K562 (cell line): ENCODE data around the gene TCP11. TPM values are rescaled to one million over a fixed set of nuclear protein-coding genes. Genes with fewer than 3 reads are reported as not detected.

Source experiments
- ATAC-seq: fragments of 200-7000 bp; cut with Tn5 transposase; 3 replicates; pipeline ENCODE4 v1.9.1; 2020; ENCODE audit warnings: moderate library complexity
- BruUV-seq: library from RNA; stranded (reverse); fragments of 400-500 nt; replicated peaks from 2 replicates; lab custom pipeline; 2021; lab: Mats Ljungman, UMichigan
- CTCF ChIA-PET: fragments of 300-600 bp; formaldehyde crosslinking; extraction: SDS; loops from one replicate; lab custom pipeline; 2021; ENCODE audit warnings: low intra/inter-chr PET ratio; lab: Yijun Ruan, JAX
- POLR2A ChIA-PET: fragments of 300-600, 350-650 bp; sonication (Branson Sonifier 250); formaldehyde crosslinking; extraction: SDS; loops from one replicate; lab custom pipeline; 2021; ENCODE audit warnings: antibody characterized with exemption, inconsistent platforms; lab: Yijun Ruan, JAX
- DNase-seq, 4 experiments: peaks; one replicate each; pipeline versions ENCODE4 v3.0.0 to v3.0.0-alpha.2; 2011 to 2018; ENCODE audit warnings: low spot score in 3 of 4, mixed read lengths in 3 of 4; ENCODE audit errors: extremely low read depth in 1 of 4
- FAIRE-seq: peaks from 2 replicates; lab custom pipeline; 2011; peaks lifted over from hg19 to GRCh38; lab: Jason Lieb, UNC
- H2AFZ ChIP-seq: 2 replicates; pipeline ENCODE4 v1.6.0; 2011; ENCODE audit warnings: low read depth, low read length, control low read depth, inconsistent platforms
- H3K27ac ChIP-seq: fragments of 200-600 bp; 3 replicates; pipeline ENCODE4 v1.8.0; 2011; ENCODE audit warnings: low read depth, mild to moderate bottlenecking, control low read depth, inconsistent platforms, low read length, moderate library complexity, mixed read lengths; ENCODE audit errors: extremely low read depth
- H3K27me3 ChIP-seq, 2 experiments: fragments of 300-600 bp in 1 of 2; 2 replicates in 1 of 2; 3 replicates in 1 of 2; pipeline versions ENCODE4 v1.6.0 to v1.8.0; 2011; ENCODE audit warnings: inconsistent platforms in 2 of 2, low read length in 2 of 2, mild to moderate bottlenecking in 1 of 2, mixed read lengths in 1 of 2, moderate library complexity in 1 of 2; ENCODE audit not compliant: control insufficient read depth in 2 of 2, insufficient read depth in 2 of 2
- H3K36me3 ChIP-seq: fragments of 300-600 bp; 3 replicates; pipeline ENCODE4 v1.8.0; 2011; ENCODE audit warnings: mild to moderate bottlenecking, low read length, inconsistent platforms; ENCODE audit not compliant: control insufficient read depth, insufficient read depth
- H3K4me1 ChIP-seq, 2 experiments: fragments of 200-600 bp in 1 of 2; replicated peaks in 1 of 2; 2 replicates in 1 of 2; 3 replicates in 1 of 2; pipeline versions ENCODE4 v1.5.1 to v1.8.0; 2011; ENCODE audit warnings: inconsistent platforms in 2 of 2, low read length in 2 of 2, mild to moderate bottlenecking in 1 of 2, mixed read lengths in 1 of 2, moderate library complexity in 1 of 2; ENCODE audit not compliant: control insufficient read depth in 2 of 2, insufficient read depth in 2 of 2
- H3K4me2 ChIP-seq: 2 replicates; pipeline ENCODE4 v1.6.1; 2011; ENCODE audit warnings: low read length, control low read depth, inconsistent platforms, mixed read lengths; ENCODE audit not compliant: insufficient read depth
- H3K4me3 ChIP-seq: fragments of 200-600 bp; sonication (generic), shearing (Covaris generic); 2 replicates; pipeline ENCODE4 v1.5.1; 2016; ENCODE audit warnings: control low read depth, inconsistent platforms
- H3K79me2 ChIP-seq: fragments of 200-600 bp; 3 replicates; pipeline ENCODE4 v1.8.0; 2011; ENCODE audit warnings: low read length, inconsistent platforms; ENCODE audit not compliant: control insufficient read depth, insufficient read depth
- H3K9ac ChIP-seq, 2 experiments: 2 replicates each; pipeline versions ENCODE4 v1.6.0 to v1.6.1; 2011; ENCODE audit warnings: low read depth in 2 of 2, low read length in 2 of 2, control low read depth in 1 of 2, inconsistent platforms in 1 of 2, mild to moderate bottlenecking in 1 of 2, mixed read lengths in 1 of 2; ENCODE audit not compliant: insufficient read depth in 1 of 2
- H3K9me1 ChIP-seq: one replicate; pipeline ENCODE4 v1.6.0; 2011; ENCODE audit warnings: inconsistent platforms, mild to moderate bottlenecking, low read length, moderate library complexity; ENCODE audit not compliant: control insufficient read depth, insufficient read depth
- H3K9me3 ChIP-seq: replicated peaks from 2 replicates; pipeline ENCODE4 v1.5.1; 2011; ENCODE audit warnings: low read depth, low read length, inconsistent platforms; ENCODE audit not compliant: control insufficient read depth, insufficient read depth
- H4K20me1 ChIP-seq: replicated peaks from 2 replicates; pipeline ENCODE4 v1.6.1; 2011; ENCODE audit warnings: low read length, inconsistent platforms, mixed read lengths; ENCODE audit not compliant: control insufficient read depth, insufficient read depth
- BRD9 ChIP-seq: fragments of 450-650 bp; IDR thresholded peaks from 2 replicates; pipeline ENCODE4 v1.6.1; 2018; ENCODE audit warnings: low read depth; ENCODE audit not compliant: partially characterized antibody
- CEBPB ChIP-seq: fragments of 450-650 bp; IDR thresholded peaks from 2 replicates; pipeline ENCODE4 v1.6.1; 2016; ENCODE audit warnings: missing genetic modification characterization, missing compliant biosample characterization
- CTCF ChIP-seq, 3 experiments: IDR thresholded peaks in 2 of 3; conservative IDR thresholded peaks in 1 of 3; 2 replicates each; pipeline ENCODE4 v1.5.1; 2011 to 2012; ENCODE audit warnings: low read length in 3 of 3, mild to moderate bottlenecking in 3 of 3, control low read depth in 2 of 3, improper control_type of control experiment in 1 of 3, inconsistent platforms in 1 of 3, low read depth in 1 of 3, mixed read lengths in 1 of 3, moderate library complexity in 1 of 3; ENCODE audit not compliant: insufficient read depth in 2 of 3
- DACH1 ChIP-seq: fragments of 450-650 bp; IDR thresholded peaks from 2 replicates; pipeline ENCODE4 v1.6.1; 2018; ENCODE audit not compliant: partially characterized antibody
- HDAC6 ChIP-seq: IDR thresholded peaks from 2 replicates; pipeline ENCODE4 v1.6.1; 2012; ENCODE audit warnings: low read depth, mild to moderate bottlenecking, control low read depth, inconsistent platforms, low read length, moderate library complexity
- HES1 ChIP-seq: fragments of 450-650 bp; IDR thresholded peaks from 2 replicates; pipeline ENCODE4 v1.6.1; 2016; ENCODE audit warnings: low read depth, mild to moderate bottlenecking, moderate library complexity
- MXI1 ChIP-seq: IDR thresholded peaks from 2 replicates; pipeline ENCODE4 v1.6.1; 2011; ENCODE audit warnings: low read depth, mild to moderate bottlenecking, improper control_type of control experiment, low read length
- MYNN ChIP-seq, 2 experiments: sonication (generic); formaldehyde crosslinking in 1 of 2; IDR thresholded peaks; 2 replicates each; pipeline versions ENCODE4 v1.5.0 to v1.6.1; 2016 to 2020; ENCODE audit warnings: antibody characterized with exemption in 1 of 2, missing genetic modification reagents in 1 of 2
- POLR2AphosphoS2 ChIP-seq: IDR thresholded peaks from 2 replicates; pipeline ENCODE4 v1.6.1; 2012; ENCODE audit warnings: low read length, improper control_type of control experiment
- POLR2H ChIP-seq: IDR thresholded peaks from 2 replicates; pipeline ENCODE4 v1.6.1; 2016; ENCODE audit warnings: missing genetic modification characterization, low read depth, mild to moderate bottlenecking, control low read depth, missing compliant biosample characterization, moderate library complexity
- PRDM10 ChIP-seq: fragments of 450-650 bp; IDR thresholded peaks from 2 replicates; pipeline ENCODE4 v1.6.1; 2018; ENCODE audit not compliant: partially characterized antibody
- SIRT6 ChIP-seq: IDR thresholded peaks from one replicate; pipeline ENCODE4 v1.6.1; 2012; ENCODE audit warnings: low read depth, mild to moderate bottlenecking, control low read depth, inconsistent platforms, low read length, moderate library complexity
- SMARCA4 ChIP-seq: fragments of 450-650 bp; IDR thresholded peaks from 2 replicates; pipeline ENCODE4 v1.6.1; 2016
- SRSF3 ChIP-seq: fragments of 200-400 bp; formaldehyde crosslinking; IDR thresholded peaks from 2 replicates; pipeline ENCODE4 v1.6.1; 2016; ENCODE audit warnings: mild to moderate bottlenecking, low read length, moderate library complexity; ENCODE audit not compliant: insufficient read depth
- XRCC3 ChIP-seq: fragments of 450-650 bp; IDR thresholded peaks from 2 replicates; pipeline ENCODE4 v1.6.1; 2017; ENCODE audit warnings: mild to moderate bottlenecking, moderate library complexity
- ZBTB17 ChIP-seq: fragments of 450-650 bp; formaldehyde crosslinking; IDR thresholded peaks from 2 replicates; pipeline ENCODE4 v1.4.0; 2020; ENCODE audit warnings: mild to moderate bottlenecking
- ZNF655 ChIP-seq: fragments of 250-450 bp; sonication (Bioruptor Pico); IDR thresholded peaks from 2 replicates; pipeline ENCODE4 v1.5.0; 2021
- WGBS: fragments of 100-300 bp; shearing (Covaris generic); methylation state at CpG from one replicate; pipeline ENCODE4 v1.1.6; 2016; ENCODE audit warnings: low coverage, mixed read lengths; ENCODE audit not compliant: insufficient coverage; ENCODE audit errors: missing lambda C conversion rate; 5-methylcytosine and 5-hydroxymethylcytosine counted together
- in situ Hi-C: fragments of 300-500 bp; cut with MboI; formaldehyde crosslinking; loops from 4 replicates; pipeline ENCODE4 v1.15.0; 2018; ENCODE audit warnings: inconsistent platforms, mixed read lengths
- intact Hi-C: fragments of 100-400 bp; cut with micrococcal nuclease; formaldehyde crosslinking; loops from 2 replicates; pipeline ENCODE4 v1.14.2; 2022
- polyA plus RNA-seq, 8 experiments: library from polyadenylated mRNA; depleted of rRNA in 4 of 8; stranded (reverse) in 5 of 8; unstranded in 3 of 8; fragments of >200 nt; fragmentation: Nextera tagmentation in 2 of 8; fragmentation: Illumina TruSeq in 1 of 8; extraction: Ambion mirVana in 2 of 8; extraction: Trizol in 1 of 8; gene quantifications; 2 replicates each; pipeline versions ENCODE4 v1.2.1 to v1.2.3, GENCODE V29; 2011 to 2014; ENCODE audit warnings: inconsistent platforms in 1 of 8, missing spikeins in 1 of 8
- total RNA-seq, 7 experiments: library from RNA; depleted of rRNA in 6 of 7; stranded (reverse); fragments of >200 nt in 6 of 7; fragmentation: Illumina TruSeq in 2 of 7; extraction: Trizol in 2 of 7; gene quantifications; 2 replicates each; pipeline versions ENCODE4 v1.2.1 to v1.2.3, GENCODE V29; 2011 to 2021; ENCODE audit warnings: low replicate concordance in 1 of 7

Gene TCP11
- total and polyA plus RNA-seq, 9 of the 15 experiments (the other 6 are each of a cell fraction or from before 2014, with no cell fraction given), result not detected

GRCh38 chr6:35173044-35173426 is 31.9 kb upstream of the TCP11 start:
- in situ Hi-C loops, result no loop called here
- H3K79me2 ChIP-seq, result no peaks in the 10 kb centered on the region
- CTCF ChIA-PET, result no interaction called here
- TF ChIP-seq MXI1 (no peak), XRCC3 (no peak), PRDM10 (no peak), ZNF655 (CRISPR knock-in tag) (no peak), CTCF (IDR thresholded peaks at IDR 0.05 in 2 of 3, conservative IDR thresholded peaks at IDR 0.05 in 1 of 3; ENCODE audit: insufficient read depth in 2 of 3, low read depth in 1 of 3, low read length in 3 of 3) (no peak), POLR2AphosphoS2 (no peak), HES1 (no peak), MYNN (IDR thresholded peaks at IDR 0.05) (no peak), MYNN (CRISPR knock-in tag; IDR thresholded peaks at IDR 0.05) (no peak), HDAC6 (no peak), SRSF3 (no peak), SMARCA4 (no peak), CEBPB (tag) (no peak), POLR2H (tag) (no peak), ZBTB17 (CRISPR knock-in tag) (no peak), SIRT6 (no peak), DACH1 (no peak), BRD9 (no peak)

More at GRCh38 chr6:35173044-35173426, 31.9 kb upstream of the TCP11 start:
- no peak for ATAC-seq
- POLR2A ChIA-PET, result interaction anchor here (0.5 to 1.6 kb wide), 5 partner anchors 11 to 1430 kb away, joined by 3 to 5 read pairs (median 3); no protein-coding TSS in a partner anchor
- Histone ChIP-seq H3K9me1 (no peaks in the 10 kb centered on the region), H3K27ac (no peak overlapping the region), H3K36me3 (no peaks in the 10 kb centered on the region), H3K4me3 (no peak overlapping the region), H3K4me2 (no peak overlapping the region), H2AFZ (no peak overlapping the region), H3K4me1 (no peaks in the 10 kb centered on the region; a peak in 1 of 5 replicates), H4K20me1 (no peaks in the 10 kb centered on the region), H3K27me3 (peaks cover 9 to 30% of the 10 kb centered on the region in 2 experiments), H3K9me3 (0 out of 2 replicates have a peak, but pooled peaks cover 3% of the 10 kb centered on the region), H3K9ac (no peak overlapping the region)
- FAIRE-seq, result no peak
- intact Hi-C loops, result no loop called here
- BruUV-seq, result no TSS peak
- DNase-seq, result no peak
- WGBS, result 1% methylated on average over 5 of the region's 5 CpGs
